HG02571 (cell line): ENCODE data around the gene XPR1.
"Not testable (repeated sequence)": the region's sequence is repeated elsewhere in the genome, so short reads cannot be mapped to it uniquely, and the experiment has no call there.

Source experiments
- ATAC-seq: cut with Tn5 transposase; IDR thresholded peaks from one replicate; pipeline ENCODE4 v1.9.1; 2021; ENCODE audit warnings: mild to moderate bottlenecking, moderate library complexity; ENCODE audit not compliant: unreplicated experiment

The XPR1 gene

GRCh38 chr1:180710746-180711145 is 78.9 kb downstream of the XPR1 start:
- not testable (repeated sequence) for ATAC-seq

DNA sequence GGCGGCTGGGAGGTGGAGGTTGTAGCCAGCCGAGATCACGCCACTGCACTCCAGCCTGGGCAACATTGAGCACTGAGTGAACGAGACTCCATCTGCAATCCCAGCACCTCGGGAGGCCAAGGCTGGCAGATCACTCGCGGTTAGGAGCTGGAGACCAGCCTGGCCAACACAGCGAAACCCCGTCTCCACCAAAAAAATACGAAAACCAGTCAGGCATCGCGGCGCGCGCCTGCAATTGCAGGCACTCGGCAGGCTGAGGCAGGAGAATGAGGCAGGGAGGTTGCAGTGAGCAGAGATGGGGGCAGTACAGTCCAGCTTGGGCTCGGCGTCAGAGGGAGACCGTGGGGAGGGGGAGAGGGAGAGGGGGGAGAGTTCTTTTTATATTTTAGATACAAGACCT is 79.4 kb downstream of the XPR1 start:
- ATAC-seq = not testable (repeated sequence)

- ATAC-seq = no peak
Observed at GRCh38 chr1:180720753-180721152, 88.9 kb downstream of the XPR1 start.

GRCh38 chr1:180722586-180722985 is 90.8 kb downstream of the XPR1 start:
- ATAC-seq = no peak

GRCh38 chr1:180724055-180724454 is 92.2 kb downstream of the XPR1 start:
- ATAC-seq = no peak

GRCh38 chr1:180726024-180726423 is 94.2 kb downstream of the XPR1 start:
- ATAC-seq = not testable (repeated sequence)

GRCh38 chr1:180727751-180728150 is 95.9 kb downstream of the XPR1 start:
- ATAC-seq = not testable (repeated sequence)

DNA sequence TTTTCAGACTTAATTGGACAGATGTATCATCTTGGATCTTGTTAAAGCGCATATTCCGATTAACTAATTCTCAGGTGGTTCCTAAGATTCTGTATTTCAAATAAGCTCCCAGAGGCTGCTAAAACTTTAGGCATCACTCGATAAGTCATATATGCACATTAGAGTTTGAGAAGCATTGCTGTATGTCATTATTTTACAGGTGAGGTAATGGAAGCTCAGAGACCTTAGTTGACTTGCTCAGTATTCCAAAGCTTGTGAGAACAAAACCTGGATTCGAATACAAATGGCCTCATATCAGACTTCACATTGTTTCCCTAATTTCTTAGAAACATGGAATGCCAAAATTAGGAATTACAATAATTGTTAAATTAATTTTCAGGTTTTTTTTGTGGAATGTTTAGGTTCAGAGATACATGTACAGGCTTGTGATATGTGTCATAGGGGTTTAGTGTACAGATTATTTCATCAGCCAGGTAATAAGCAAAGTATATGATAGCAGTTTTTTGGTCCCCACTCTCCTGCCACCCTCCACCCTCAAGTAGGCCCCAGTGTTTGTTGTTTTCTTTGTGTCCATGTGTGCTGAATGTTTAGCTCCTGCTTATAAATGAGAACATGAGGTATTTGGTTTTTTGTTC is 96.8 kb downstream of the XPR1 start:
- ATAC-seq = no peak

DNA sequence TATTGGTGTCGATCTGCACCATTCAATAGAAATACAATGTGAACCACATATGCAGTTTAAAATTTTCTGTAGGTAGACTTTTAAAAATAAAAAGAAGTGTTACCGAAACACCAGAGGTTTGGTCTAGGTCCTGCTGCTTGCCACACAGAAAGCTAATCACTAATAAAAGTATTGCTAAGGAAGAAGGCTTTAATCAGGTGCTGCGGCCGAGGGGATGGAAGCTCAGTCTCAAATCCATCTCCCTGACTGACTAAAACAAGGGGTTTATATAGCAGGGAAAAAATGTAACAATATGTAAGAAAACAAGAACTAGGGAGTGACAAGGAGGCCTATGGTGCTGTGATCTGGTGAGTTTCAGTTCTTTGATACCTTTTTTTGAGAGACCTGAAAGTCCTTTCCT is 99.3 kb downstream of the XPR1 start:
- no peak for ATAC-seq

GRCh38 chr1:180732866-180733265 is 101.0 kb downstream of the XPR1 start:
- ATAC-seq = no peak

GRCh38 chr1:180734366-180734765 is 102.5 kb downstream of the XPR1 start:
- no peak for ATAC-seq

- no peak for ATAC-seq
Observed at GRCh38 chr1:180742663-180743062, 110.8 kb downstream of the XPR1 start.

DNA sequence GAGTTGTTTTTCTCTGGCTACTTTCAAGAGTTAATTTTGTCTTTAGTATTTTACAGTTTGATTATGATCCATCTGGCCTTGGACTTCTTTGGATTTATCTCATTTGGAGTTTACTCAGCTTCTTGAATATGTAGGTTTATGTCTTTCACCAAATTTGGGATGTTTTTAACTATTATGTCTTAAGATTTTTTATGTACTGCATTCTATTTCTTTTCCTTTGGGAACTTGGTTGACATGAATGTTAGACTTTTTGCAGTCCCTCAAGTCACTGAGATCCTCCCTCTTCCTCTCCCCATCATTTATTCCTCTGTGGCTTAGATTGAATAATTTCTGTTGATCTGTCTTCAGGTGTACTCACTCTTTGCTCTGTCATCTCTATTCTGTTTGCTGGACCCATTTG is 112.0 kb downstream of the XPR1 start:
- ATAC-seq = no peak

GRCh38 chr1:180745098-180745497 is 113.3 kb downstream of the XPR1 start:
- no peak for ATAC-seq

GRCh38 chr1:180751921-180752320 is 120.1 kb downstream of the XPR1 start:
- ATAC-seq = no peak

- no peak for ATAC-seq
Observed at GRCh38 chr1:180754453-180754852, 122.6 kb downstream of the XPR1 start.

DNA sequence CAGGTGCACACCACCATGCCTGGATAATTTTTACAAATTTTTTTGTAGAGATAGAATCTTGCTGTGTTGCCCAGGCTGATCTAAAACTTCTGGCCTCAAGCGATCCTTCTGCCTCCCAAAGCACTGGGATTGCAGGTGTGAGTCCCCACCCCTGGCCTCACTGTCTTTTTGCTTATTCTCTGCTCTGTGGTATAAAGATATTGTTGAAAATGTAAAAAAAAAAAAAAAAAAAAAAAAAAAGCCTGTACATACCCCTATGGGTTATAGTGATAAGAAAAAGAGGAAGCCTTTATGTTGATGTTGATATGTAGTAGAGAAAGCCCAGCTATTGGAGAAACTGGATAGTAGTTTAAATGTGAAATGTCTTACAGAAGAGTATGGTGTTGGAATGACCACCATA is 125.8 kb downstream of the XPR1 start:
- no peak for ATAC-seq

- no peak for ATAC-seq
Observed at GRCh38 chr1:180762796-180763195, 131.0 kb downstream of the XPR1 start.

- no peak for ATAC-seq
Observed at GRCh38 chr1:180765151-180765550, 133.3 kb downstream of the XPR1 start.

GRCh38 chr1:180769889-180770288 is 138.1 kb downstream of the XPR1 start:
- no peak for ATAC-seq

- no peak for ATAC-seq
Observed at GRCh38 chr1:180773210-180773865, 141.5 kb downstream of the XPR1 start.

- no peak for ATAC-seq
Observed at GRCh38 chr1:180775801-180776200, 144.0 kb downstream of the XPR1 start.
